ENCODE measurements around the gene TEX19. TPM values are rescaled to one million over a fixed set of nuclear protein-coding genes. Genes with fewer than 3 reads are reported as not detected.

TEX19 gene
- total RNA-seq, 2 donors from 2014 or later, result 0.46 to 0.48 TPM

DNA sequence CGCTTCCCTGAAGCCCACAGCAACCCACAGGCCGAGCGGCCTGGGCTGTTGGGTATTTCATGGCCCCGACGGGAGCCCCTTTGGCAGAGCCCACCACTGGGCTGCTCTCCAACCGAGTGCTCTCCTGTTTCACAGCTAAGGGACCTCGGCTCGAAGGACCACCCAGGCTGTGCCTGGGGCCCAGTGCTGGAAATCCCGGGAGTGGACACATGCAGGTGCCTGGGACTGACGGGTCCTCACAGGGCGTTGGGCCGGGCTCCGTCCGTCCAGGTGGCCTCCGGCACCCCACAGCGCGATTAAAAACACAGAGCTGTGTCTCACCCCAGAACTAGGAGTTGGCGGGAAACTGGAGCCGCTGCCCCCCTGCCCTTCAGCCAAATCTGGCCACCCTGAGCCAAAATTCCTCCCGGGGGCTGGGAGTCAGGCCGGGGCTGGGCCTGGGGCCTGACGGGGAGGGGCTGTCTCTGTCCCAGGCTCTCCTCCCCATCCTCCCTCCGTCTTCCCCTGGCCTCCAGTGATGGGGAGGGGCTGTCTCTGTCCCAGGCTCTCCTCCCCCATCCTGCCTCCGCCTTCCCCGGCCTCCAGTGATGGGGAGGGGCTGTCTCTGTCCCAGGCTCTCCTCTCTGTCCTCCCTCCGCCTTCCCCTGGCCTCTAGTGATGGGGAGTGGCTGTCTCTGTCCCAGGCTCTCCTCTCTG, 26.7 kb downstream of the TEX19 start:
- 46 to 75% methylated on average over 5 to 23 of the region's 26 CpGs for WGBS, 2 experiments (ENCODE audit: insufficient coverage in 1 of 2, insufficient read length in 1 of 2)
- H3K4me3 Mint-ChIP-seq, result no peak overlapping the region
- TF ChIP-seq CTCF (conservative IDR thresholded peaks at IDR 0.05), result no peak
- H3K36me3 Mint-ChIP-seq (ENCODE audit: low read depth), result no peaks in the 10 kb centered on the region
- H3K27ac ChIP-seq (ENCODE audit: low read depth, low read length), result no peak overlapping the region
- peak; percentile 62 for DNase-seq
- H3K9me3 Mint-ChIP-seq, result no peaks in the 10 kb centered on the region
- H3K27me3 Mint-ChIP-seq (ENCODE audit: insufficient read depth), result peaks cover 2% of the 10 kb centered on the region
- no peaks in the 10 kb centered on the region for H3K9me3 ChIP-seq (ENCODE audit: control insufficient read depth, low read length)
- H3K4me1 ChIP-seq (ENCODE audit: control insufficient read depth, insufficient read depth, low read length), result no peaks in the 10 kb centered on the region
- H3K9ac ChIP-seq (ENCODE audit: extremely low read depth, low read length, poor library complexity, severe bottlenecking), result no peak overlapping the region
- H3K27me3 ChIP-seq (ENCODE audit: control insufficient read depth, insufficient read depth, low read length, poor library complexity, severe bottlenecking), result no peaks in the 10 kb centered on the region
- no peaks in the 10 kb centered on the region for H3K36me3 ChIP-seq (ENCODE audit: control insufficient read depth, insufficient read depth, low read length)
- H3K4me3 ChIP-seq (ENCODE audit: low read length), result no peak overlapping the region
- no peaks in the 10 kb centered on the region for H3K4me1 Mint-ChIP-seq
- H3K27ac Mint-ChIP-seq, result no peak overlapping the region

DNA sequence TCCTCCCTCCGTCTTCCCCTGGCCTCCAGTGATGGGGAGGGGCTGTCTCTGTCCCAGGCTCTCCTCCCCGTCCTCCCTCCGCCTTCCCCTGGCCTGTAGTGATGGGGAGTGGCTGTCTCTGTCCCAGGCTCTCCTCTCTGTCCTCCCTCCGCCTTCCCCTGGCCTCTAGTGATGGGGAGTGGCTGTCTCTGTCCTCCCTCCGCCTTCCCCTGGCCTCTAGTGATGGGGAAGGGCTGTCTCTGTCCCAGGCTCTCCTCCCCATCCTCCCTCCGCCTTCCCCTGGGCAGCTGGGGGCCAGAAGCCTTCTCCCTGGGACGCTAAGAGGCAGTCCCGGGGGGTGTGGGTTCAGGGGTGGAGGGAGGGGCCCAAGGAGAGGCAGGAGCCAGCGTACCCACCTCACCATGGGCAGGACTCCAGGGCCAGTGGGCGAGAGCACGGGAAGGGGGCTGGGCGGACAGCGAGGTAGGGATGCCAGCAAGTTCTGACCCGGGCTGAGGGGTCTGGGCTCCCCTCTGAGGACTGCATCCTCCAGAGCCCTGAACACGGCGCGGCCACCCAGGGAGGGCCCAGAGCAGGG, 27.3 kb downstream of the TEX19 start:
- peaks cover under 1% of the 10 kb centered on the region for H3K27me3 Mint-ChIP-seq (ENCODE audit: insufficient read depth)
- 89 to 94% methylated on average over 9 to 13 of the region's 17 CpGs for WGBS, 2 experiments (ENCODE audit: insufficient coverage in 1 of 2, insufficient read length in 1 of 2)
- no peaks in the 10 kb centered on the region for H3K36me3 ChIP-seq (ENCODE audit: control insufficient read depth, insufficient read depth, low read length)

More for the DNA sequence above, 27.3 kb downstream of the TEX19 start:
- Histone ChIP-seq H3K9ac (ENCODE audit: extremely low read depth, low read length, poor library complexity, severe bottlenecking) (no peak overlapping the region), H3K27me3 (ENCODE audit: control insufficient read depth, insufficient read depth, low read length, poor library complexity, severe bottlenecking) (no peaks in the 10 kb centered on the region), H3K27ac (ENCODE audit: low read depth, low read length) (no peak overlapping the region), H3K4me1 (ENCODE audit: control insufficient read depth, insufficient read depth, low read length) (no peaks in the 10 kb centered on the region), H3K4me3 (ENCODE audit: low read length) (no peak overlapping the region), H3K9me3 (ENCODE audit: control insufficient read depth, low read length) (no peaks in the 10 kb centered on the region)
- no peak for DNase-seq
- H3K9me3 Mint-ChIP-seq, result no peaks in the 10 kb centered on the region
- no peaks in the 10 kb centered on the region for H3K4me1 Mint-ChIP-seq
- no peak overlapping the region for H3K4me3 Mint-ChIP-seq
- no peaks in the 10 kb centered on the region for H3K36me3 Mint-ChIP-seq (ENCODE audit: low read depth)
- TF ChIP-seq CTCF (conservative IDR thresholded peaks at IDR 0.05), result no peak
- no peak overlapping the region for H3K27ac Mint-ChIP-seq
